HG03442 (cell line): ENCODE data around the gene OPHN1.
"Not testable (repeated sequence)": the region's sequence is repeated elsewhere in the genome, so short reads cannot be mapped to it uniquely, and the experiment has no call there.

Experiments
- ATAC-seq: cut with Tn5 transposase; IDR thresholded peaks from one replicate; pipeline ENCODE4 v1.9.1; 2021; ENCODE audit warnings: mild to moderate bottlenecking, moderate library complexity; ENCODE audit not compliant: unreplicated experiment

Gene OPHN1

DNA sequence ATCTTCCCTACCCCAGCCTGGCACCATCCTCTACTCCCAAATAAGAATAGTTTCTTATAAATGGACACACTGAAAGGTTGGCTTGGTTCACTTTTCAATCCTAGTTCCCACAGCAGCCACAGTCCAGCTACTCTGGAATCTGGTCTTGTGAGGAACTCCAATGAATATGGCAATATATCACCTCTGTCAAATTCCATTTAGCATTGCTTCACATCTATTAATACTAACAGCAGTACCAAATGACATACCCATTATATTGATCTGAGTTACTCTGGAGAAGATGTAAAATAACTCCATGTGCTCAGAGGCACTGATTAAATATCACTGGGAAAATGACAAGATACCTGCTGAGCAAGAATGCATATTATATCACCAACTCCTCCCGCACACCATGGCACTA, 8.6 kb downstream of the OPHN1 start:
- ATAC-seq = no peak

DNA sequence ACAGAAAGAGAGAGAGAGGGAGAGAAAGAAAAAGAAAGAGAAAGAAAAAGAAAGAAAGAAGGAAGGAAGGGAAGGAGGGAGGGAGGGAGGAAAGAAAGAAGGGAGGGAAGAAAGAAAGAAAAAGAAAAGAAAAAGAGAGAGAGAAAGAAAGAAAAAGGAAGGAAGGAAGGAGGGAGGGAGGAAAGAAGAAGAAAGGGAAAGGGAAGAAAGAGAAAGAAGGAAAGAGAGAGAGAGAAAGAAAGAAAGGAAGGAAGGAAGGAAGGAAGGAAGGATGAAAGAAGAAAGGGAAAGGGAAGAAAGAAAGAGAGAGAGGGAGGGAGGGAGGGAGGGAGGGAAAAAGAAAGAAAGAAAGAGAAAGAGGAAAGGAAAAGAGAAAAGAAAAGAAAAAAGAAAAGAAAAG, 10.8 kb downstream of the OPHN1 start:
- no peak for ATAC-seq

DNA sequence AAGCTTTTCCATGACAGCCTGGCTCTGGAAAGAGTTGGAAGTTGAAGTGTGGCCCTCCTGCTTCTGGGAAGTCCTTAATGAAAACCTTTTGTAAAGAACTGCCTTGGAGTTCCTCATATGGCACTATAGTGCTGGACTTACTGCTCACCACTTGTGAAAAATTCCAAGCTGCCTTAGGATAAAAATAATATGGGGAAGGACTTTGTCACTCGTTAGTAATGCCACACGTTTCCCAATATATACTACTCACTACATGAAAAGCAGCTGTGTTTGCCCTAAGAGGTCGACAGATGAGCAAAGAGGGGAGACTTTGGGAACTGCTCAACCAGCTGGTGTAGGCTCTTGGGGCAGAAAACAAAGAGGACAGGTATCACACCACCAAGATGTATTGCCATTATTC, 11.7 kb downstream of the OPHN1 start:
- ATAC-seq = no peak

DNA sequence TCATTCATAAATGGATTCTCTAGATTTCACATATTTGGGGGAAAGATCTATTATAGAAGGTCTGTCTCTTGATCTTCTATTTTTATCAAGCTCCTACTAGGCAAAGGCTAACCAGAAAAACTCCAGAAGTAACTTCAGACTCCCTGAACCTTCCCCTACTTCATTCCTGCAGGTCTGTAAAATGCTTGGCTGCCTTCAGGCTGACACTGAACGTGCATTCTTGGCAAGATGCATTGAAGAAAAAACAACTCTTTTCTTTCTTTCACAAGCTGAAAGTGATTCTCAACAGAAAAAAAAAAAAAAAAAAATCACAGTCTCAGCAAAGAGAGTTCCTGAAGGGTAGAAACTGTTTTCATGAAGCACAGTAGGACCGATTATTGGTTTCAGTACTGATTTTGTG, 12.7 kb downstream of the OPHN1 start:
- ATAC-seq = no peak

DNA sequence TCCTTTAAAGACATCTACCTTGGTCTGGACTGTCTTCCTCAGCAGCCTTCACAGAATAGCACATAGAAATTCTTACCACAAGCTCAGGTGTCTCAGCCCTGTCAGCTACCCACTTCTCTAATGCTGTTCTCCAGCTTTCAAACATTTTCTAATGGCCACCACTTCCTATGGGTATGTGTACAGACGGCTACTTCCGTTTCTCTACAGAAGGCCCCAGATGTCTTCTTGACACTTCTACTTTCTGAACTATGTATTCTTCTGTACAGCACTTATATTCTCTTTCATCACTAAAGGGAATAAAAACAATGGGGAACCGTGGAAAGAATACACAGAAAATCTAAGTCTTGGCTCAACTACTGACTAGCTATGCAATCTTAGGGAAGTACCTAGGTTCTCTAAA, 13.3 kb downstream of the OPHN1 start:
- ATAC-seq = no peak

DNA sequence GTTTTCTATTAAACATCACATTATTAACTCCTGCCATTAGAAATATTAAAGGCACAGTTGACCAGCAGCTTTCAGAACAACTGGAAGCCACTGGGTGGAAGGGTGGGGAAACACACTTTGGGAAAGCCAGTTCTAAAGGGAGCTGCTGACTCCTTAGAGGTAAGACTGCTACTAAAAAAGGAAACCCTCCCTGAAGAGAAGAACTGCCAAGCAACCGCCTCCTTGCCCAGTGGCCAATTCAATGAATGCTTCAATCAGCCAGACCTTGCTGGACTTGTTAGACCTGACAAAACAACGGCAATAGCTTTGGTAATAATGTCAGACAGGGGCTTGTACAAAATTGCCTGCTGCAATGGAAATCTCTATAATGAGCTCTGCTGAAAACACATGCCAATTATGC, 15.6 kb downstream of the OPHN1 start:
- no peak for ATAC-seq

DNA sequence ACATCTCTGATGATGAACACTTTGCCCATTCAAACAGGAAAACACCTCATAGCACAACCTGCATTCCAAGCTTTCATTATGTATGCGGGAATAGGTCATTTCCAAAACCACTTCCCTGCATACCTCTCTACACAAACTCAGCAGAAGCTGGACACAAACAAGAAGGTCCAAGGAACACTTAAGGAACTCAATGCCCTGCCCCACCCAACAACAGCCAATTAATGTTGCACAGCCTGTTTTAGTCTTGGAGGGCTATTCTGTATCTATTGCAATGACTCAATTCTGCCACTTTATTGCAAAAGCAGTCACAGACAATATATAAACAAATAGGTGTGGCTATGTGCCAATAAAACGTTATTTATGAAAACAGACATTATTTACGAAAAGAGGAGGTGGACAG, 16.7 kb downstream of the OPHN1 start:
- ATAC-seq = no peak

DNA sequence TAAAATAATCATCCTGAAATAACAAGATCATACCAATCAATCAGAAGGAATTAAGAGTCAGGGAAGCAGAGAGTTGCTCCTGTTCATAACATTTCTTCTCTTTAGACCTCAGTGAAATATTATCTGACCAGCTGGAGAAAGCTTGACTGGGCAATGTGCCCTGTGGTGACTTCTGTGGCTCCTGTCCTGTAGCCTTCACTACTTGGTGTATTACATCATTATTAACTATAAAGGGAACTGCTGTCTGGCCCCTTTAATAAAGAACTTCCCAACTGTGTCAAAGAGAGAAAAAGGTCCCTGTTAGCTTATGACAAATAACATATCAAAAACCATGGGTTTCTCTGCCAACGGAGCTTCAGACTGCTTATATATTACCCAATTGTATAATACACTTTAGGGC, 18.0 kb downstream of the OPHN1 start:
- ATAC-seq = no peak

DNA sequence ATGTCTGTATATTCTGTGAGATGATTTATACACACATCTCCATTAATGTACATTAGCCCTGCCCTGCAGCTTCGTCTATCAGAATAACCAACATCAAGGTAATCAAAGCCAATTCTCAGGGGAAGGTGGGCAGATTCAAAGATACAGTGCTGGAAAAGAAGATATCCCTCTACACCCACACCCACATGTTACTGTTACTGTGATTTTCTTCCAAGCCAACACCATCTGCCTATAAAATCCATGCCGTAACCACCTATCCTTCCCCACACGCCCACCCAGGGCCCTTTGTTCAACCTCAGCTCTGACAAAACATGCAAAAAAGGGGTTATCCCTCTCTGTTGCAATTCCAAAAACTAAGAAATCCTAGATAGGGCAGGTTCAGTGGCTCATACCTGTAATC, 20.0 kb downstream of the OPHN1 start:
- ATAC-seq = no peak

DNA sequence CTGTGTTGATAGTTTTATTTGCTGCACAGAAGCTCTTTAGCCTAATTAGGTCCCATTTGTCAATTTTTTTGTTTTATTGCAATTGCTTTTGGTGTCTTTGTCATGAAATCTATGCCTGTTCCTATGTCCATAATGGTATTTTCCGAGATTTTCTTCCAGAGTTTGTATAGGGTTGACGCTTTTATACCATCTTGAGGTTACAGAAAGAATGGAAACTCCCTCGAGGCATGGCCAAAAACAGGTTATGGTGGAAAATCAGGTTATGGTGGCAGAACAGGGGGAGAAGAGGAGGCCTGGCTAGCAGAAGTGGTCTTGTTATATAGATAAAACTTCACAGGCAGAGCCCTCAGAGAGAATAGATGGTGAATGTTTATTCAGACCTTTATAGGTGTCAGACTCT, 21.6 kb downstream of the OPHN1 start:
- no peak for ATAC-seq

DNA sequence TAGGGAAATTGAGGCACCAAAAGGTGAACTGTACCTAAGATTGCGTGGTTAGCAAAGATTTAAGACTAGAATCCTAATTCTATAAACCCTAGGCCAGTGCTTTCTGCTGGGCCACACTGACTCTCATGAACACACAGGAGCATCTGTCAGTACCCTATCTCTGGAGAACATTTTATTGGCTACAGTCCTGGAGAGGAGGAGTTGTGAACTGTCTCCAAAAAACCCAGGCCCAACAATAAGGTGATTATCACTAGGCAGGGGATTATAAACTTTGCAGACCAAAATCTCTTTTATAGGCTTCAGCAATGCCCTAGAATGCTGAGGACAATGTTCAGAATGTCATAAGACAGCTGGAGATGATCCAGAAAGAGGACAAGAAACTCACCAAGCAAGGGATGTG, 24.1 kb downstream of the OPHN1 start:
- ATAC-seq = no peak

DNA sequence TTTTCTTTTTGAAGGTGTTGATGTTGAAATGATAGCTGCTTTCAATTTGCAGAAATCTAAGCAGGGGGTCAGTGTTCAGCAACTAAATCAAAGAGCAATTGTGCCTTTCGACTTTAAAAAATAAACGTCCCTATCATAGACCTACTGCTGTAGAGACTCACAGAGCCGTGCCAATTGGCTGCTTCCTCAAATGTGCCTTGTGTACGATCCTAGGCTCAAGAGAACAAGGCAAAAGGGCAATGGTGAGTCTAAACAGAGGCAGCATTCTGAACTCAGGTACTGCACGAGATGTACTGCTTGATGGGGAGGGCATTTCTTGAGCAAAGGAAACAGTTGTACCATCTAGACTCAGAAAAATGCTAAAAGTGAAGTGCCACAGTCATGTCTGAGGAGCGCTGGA, 29.8 kb downstream of the OPHN1 start:
- no peak for ATAC-seq

DNA sequence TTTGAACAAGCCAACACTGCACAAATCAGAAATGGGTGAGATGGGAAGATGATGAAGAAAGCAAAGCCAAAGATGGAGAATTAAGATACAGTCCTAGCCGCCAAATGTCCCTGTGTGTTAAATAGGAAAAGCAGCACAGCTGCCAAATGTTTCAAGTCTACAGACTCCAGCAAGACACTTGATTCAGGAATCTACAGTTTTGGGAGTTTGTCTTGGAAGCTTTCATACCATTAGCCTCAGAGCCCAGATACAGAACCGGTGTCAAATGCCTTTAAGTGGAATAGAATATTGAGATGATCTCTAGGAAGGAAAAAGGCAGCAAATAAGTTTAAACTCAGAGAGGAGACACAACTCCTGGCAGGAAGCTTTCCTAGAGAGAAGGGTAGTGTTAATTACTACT, 30.3 kb downstream of the OPHN1 start:
- ATAC-seq = no peak

DNA sequence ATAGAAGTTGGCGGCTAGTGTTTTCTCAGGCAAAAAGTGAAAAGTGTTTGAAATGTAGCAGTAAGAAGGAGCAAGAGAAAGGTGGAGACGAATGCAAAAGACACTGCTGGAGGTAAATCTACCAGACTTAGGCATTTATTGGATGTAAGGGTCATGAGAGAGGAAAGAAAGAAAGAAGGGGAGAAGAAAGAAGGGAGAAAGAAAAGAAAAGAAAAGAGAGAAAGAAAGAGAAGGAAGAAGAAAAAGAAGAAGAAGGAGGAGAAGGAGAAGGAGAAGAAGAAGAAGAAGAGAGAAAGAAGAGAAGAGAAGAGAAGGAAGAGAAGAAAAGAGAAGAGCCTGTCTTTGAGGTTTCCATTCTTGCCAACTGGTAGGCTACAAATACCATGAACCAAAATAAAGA, 31.2 kb downstream of the OPHN1 start:
- no peak for ATAC-seq

DNA sequence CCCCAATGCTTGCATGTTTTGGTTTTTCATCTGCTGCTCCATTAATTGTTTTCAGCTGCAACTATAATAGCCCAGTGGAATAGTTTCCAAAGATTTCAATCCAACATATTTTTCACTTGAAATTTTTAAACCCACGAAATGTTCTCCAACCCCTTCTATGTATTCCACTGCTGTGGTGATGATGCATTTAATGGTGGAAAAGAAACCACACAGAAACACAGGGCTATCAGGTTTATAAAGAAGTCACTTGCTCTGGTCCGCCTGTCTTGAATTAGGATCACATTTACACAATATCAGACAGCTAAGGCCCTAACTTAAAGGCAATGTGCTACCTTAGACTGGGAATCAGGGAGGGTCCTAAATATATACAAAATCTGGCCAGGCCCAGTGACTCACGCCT, 35.0 kb downstream of the OPHN1 start:
- no peak for ATAC-seq

DNA sequence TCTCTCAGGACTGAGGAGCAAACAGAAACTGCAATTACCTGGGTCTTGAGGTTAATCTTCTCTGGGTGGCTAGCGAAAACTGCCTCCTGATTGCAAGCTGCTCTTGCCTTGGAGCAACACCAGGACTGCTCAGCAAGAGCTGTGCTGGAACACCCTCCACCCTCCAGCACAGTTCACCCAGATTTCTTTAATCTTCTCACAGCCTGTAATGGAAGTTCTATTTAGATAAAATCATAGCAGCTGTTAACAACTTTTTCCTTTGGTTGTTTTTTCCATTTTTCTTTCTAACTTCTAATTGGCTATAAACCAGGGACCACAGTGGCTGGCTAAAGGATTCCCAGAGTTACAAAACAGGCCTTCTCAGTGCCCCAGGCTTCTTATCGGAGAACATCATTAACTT, 36.3 kb downstream of the OPHN1 start:
- no peak for ATAC-seq

DNA sequence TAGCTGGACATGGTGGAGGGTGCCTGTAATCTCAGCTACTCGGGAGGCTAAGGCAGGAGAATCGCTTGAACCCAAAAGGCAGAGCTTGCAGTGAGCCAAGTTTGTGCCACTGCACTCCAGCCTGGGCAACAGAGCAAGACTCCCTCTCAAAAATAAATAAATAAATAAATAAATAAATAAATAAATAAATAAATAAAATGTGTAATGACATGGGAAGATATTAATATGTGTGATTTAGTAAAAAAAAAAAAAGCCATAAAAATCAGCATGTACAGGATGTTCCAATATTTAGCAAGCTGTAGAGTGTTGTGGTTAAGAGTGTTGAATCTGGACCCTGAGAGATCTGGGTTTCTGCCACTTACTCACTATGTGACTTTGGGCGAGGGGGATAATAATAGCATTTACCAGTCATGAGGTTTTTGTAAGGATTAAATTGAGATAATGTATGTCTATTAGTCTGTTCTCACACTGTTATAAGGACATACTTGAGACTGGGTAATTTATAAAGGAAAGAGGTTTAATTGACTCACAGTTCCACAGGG, 43.8 kb downstream of the OPHN1 start:
- ATAC-seq = not testable (repeated sequence)

DNA sequence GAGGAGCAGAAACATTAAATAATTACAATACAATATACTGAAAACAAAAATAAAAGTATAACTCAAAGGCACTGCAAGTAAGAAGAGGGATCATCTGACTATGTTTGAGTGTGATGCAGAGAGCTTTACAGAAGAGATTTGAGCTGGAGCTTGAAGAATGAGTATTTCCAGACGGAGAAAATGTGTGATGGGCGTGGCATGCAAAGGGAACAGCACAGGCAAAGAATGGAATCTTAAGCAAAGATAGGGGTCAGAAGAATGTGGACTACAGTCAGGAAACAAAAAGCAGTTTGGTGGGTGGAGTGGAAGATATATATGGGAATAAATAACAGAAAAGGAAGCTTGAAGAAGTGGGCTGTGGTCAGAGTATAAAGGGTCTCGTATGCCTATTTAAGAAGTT, 45.5 kb downstream of the OPHN1 start:
- ATAC-seq = no peak

DNA sequence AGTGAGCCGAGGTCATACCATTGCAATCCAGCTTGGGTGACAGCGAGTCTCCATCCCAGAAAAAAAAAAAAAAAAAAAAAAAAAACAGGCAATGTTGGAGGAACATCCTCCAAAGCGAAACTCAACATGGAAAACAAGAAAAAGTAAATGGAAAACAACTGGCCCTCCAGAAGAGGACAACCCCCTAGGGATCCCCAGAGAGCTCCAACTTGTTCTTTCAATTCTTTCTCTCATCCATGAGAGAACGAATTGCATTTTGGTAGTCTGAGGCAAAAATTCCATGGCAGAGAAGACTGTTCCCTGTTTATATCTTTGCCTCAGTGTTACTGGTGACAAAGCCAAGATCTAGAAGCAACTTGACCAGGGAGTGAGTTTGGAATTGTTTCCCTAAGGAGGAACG, 49.8 kb downstream of the OPHN1 start:
- ATAC-seq = no peak

DNA sequence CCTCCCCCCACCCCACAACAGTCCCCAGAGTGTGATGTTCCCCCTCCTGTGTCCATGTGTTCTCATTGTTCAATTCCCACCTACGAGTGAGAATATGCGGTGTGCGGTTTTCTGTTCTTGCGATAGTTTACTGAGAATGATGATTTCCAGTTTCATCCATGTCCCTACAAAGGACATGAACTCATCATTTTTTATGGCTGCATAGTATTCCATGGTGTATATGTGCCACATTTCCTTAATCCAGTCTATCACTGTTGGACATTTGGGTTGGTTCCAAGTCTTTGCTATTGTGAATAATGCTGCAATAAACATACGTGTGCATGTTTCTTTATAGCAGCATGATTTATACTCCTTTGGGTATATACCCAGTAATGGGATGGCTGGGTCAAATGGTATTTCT, 55.7 kb downstream of the OPHN1 start:
- ATAC-seq = not testable (repeated sequence)

DNA sequence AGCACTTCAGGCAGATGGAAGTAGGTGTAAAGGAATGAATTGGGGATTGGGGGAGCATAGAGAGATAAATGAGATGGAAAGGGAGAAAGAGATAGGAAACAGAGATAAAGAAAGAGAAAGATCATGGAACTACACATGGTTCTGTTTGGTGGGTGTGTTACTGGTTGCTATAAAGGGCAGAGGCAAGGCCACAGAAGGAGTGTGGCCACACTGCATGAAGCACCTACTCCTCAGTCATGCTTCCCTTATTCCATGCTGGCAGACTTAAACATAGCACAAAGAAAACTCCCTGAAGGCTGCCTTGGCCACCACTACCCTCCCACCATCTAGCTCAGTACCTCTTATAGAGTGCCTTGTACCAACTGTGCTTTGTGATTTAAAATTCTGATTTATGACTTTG, 56.9 kb downstream of the OPHN1 start:
- ATAC-seq = no peak

DNA sequence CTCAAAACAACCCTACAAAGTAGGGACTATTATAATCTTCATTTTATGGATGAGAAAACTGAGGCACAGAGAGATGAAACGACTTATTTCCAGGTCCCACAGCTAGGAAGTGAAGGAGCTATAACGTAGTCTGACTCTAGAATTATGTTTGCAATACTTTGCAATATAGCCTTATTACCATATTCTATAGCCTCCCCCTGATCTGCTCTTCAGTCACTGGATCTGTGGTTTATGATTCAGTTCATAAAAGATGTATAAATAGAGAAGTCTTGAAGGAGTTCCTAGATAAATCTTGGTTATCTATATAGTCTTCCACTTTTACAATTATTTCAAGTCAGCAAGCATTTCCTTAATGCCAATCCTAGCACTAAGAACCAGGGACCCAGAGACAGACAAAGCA, 57.5 kb downstream of the OPHN1 start:
- ATAC-seq = no peak

DNA sequence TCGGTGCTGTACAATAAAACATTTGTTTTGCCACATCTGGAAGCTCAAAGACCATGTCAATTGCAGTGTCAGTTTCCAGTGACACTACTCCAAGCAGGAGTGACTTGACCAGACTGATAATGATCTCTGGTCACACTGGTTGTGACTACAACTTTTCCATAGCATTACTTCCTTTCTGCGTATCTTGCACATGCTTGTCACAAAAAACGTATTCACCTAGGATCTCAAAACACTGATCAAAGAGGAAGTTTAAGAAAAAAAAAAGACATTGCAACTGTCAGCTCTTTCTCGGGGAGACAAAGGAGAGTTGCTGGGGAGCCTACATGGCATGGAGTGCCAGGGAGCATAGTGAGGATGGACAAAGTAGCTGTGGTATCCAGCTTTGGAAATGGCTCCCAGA, 60.6 kb downstream of the OPHN1 start:
- ATAC-seq = no peak

DNA sequence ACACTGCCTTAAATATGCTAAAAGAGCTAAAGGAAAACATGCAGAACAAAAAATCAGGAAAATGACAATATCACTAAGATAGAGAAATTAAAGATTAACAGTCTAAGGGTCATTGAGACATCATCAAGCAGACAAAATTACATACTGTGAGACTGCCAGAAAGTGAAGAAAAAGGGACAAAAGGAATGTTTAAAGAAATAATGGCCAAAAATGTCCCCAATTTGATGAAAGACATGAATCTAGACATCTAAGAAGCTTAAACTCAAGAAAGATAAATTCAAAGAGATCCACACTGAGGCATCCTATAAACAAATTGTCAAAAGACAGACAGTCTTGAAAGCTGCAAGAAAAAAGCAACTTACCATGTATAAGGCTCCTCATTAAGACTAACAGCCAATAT, 63.7 kb downstream of the OPHN1 start:
- ATAC-seq = no peak
